DOHH2 (cell line): ENCODE measurements around the gene RIN2.

Source experiments
- CTCF ChIP-seq: fragments of 200-600 bp; sonication (generic); IDR thresholded peaks from one replicate; pipeline ENCODE4 v1.5.1; 2014; ENCODE audit warnings: antibody characterized with exemption, mild to moderate bottlenecking, low read depth, low read length; ENCODE audit not compliant: poor library complexity, severe bottlenecking
- EZH2phosphoT487 ChIP-seq: fragments of 200-600 bp; sonication (generic); IDR thresholded peaks from 2 replicates; pipeline ENCODE4 v1.6.1; 2017; ENCODE audit warnings: borderline replicate concordance, mild to moderate bottlenecking, antibody characterized with exemption, low read length, moderate library complexity, mixed read lengths

GRCh38 chr20:19761841-19762240 is 3.8 kb downstream of the RIN2 start:
- TF ChIP-seq CTCF: no peak
- no peak for TF ChIP-seq EZH2phosphoT487
